Breast epithelium (tissue), 3 donors: Measurements from ENCODE around the gene SLCO2B1.

ENCODE experiments used
- POLR2A ChIP-seq: fragments of 450-650 bp; IDR thresholded peaks from one replicate; pipeline ENCODE4 v1.6.1; 2016; ENCODE audit warnings: antibody characterized with exemption, mild to moderate bottlenecking, moderate library complexity
- TF ChIP-seq, protein P1 (sequence below), 3 donors: fragments of 450-650 bp; IDR thresholded peaks; one replicate each; pipeline ENCODE4 v1.5.1; 2016 to 2017; ENCODE audit warnings: antibody characterized with exemption in 3 of 3, mild to moderate bottlenecking in 3 of 3, moderate library complexity in 3 of 3

GRCh38 chr11:75239531-75240290 is 88.8 kb downstream of the SLCO2B1 start:
- TF ChIP-seq, protein P1, sequence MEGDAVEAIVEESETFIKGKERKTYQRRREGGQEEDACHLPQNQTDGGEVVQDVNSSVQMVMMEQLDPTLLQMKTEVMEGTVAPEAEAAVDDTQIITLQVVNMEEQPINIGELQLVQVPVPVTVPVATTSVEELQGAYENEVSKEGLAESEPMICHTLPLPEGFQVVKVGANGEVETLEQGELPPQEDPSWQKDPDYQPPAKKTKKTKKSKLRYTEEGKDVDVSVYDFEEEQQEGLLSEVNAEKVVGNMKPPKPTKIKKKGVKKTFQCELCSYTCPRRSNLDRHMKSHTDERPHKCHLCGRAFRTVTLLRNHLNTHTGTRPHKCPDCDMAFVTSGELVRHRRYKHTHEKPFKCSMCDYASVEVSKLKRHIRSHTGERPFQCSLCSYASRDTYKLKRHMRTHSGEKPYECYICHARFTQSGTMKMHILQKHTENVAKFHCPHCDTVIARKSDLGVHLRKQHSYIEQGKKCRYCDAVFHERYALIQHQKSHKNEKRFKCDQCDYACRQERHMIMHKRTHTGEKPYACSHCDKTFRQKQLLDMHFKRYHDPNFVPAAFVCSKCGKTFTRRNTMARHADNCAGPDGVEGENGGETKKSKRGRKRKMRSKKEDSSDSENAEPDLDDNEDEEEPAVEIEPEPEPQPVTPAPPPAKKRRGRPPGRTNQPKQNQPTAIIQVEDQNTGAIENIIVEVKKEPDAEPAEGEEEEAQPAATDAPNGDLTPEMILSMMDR (IDR thresholded peaks at IDR 0.05), result no peak
- TF ChIP-seq POLR2A, result no peak
